Liver (tissue), 9 donors: Measurements from ENCODE around the gene BAIAP3. TPM values are rescaled to one million over a fixed set of nuclear protein-coding genes. Genes with fewer than 3 reads are reported as not detected.
A peak's percentile ranks its signal among the peaks of the same experiment; 100 is the strongest.

ENCODE experiments used
- DNase-seq: peaks from one replicate; pipeline ENCODE4 v3.0.0-alpha.2; 2017; ENCODE audit warnings: low spot score
- H3K27ac ChIP-seq, 2 donors: one replicate each; pipeline ENCODE4 v1.7.0; 2013; ENCODE audit warnings: inconsistent platforms in 2 of 2, low read length in 2 of 2, control low read depth in 1 of 2, low read depth in 1 of 2, mild to moderate bottlenecking in 1 of 2
- H3K27me3 ChIP-seq, 4 donors: one replicate each; pipeline versions ENCODE4 v1.6.1 to v1.7.0; 2013; ENCODE audit warnings: low read length in 3 of 4, inconsistent platforms in 1 of 4, mild to moderate bottlenecking in 1 of 4, moderate library complexity in 1 of 4; ENCODE audit not compliant: control insufficient read depth in 4 of 4, insufficient read depth in 4 of 4
- H3K36me3 ChIP-seq, 4 donors: one replicate each; pipeline versions ENCODE4 v1.6.1 to v1.7.0; 2013; ENCODE audit warnings: low read length in 3 of 4, mild to moderate bottlenecking in 3 of 4, low read depth in 1 of 4, moderate library complexity in 1 of 4; ENCODE audit not compliant: control insufficient read depth in 4 of 4, insufficient read depth in 3 of 4
- H3K4me1 ChIP-seq, 4 donors: one replicate each; pipeline versions ENCODE4 v1.6.1 to v1.7.0; 2013; ENCODE audit warnings: low read length in 3 of 4, mild to moderate bottlenecking in 3 of 4, moderate library complexity in 1 of 4; ENCODE audit not compliant: control insufficient read depth in 4 of 4, insufficient read depth in 4 of 4
- H3K4me3 ChIP-seq, 3 donors: one replicate each; pipeline versions ENCODE4 v1.6.1 to v1.7.0; 2013; ENCODE audit warnings: low read length in 3 of 3, control low read depth in 1 of 3, low read depth in 1 of 3, mild to moderate bottlenecking in 1 of 3
- H3K9ac ChIP-seq, 2 donors: one replicate each; pipeline ENCODE4 v1.7.0; 2013; ENCODE audit warnings: low read length in 2 of 2, mild to moderate bottlenecking in 2 of 2, moderate library complexity in 2 of 2, control low read depth in 1 of 2, low read depth in 1 of 2
- H3K9me3 ChIP-seq, 4 donors: one replicate each; pipeline versions ENCODE4 v1.6.1 to v1.7.0; 2013; ENCODE audit warnings: low read length in 3 of 4; ENCODE audit not compliant: control insufficient read depth in 4 of 4
- ATF3 ChIP-seq: IDR thresholded peaks from 2 replicates; pipeline ENCODE4 v1.6.1; 2016; ENCODE audit warnings: antibody characterized with exemption
- EGR1 ChIP-seq, 2 donors: IDR thresholded peaks; 2 replicates each; pipeline ENCODE4 v1.6.1; 2016 to 2018; ENCODE audit warnings: antibody characterized with exemption in 2 of 2, low read depth in 2 of 2
- FOXA1 ChIP-seq: IDR thresholded peaks from 2 replicates; pipeline ENCODE4 v1.6.1; 2016; ENCODE audit warnings: antibody characterized with exemption
- FOXA2 ChIP-seq: IDR thresholded peaks from 2 replicates; pipeline ENCODE4 v1.6.1; 2016; ENCODE audit warnings: antibody characterized with exemption
- HNF4A ChIP-seq, 2 donors: conservative IDR thresholded peaks; 2 replicates each; pipeline ENCODE4 v1.6.1; 2016; ENCODE audit warnings: antibody characterized with exemption in 2 of 2, mild to moderate bottlenecking in 2 of 2
- JUND ChIP-seq, 2 donors: IDR thresholded peaks; 2 replicates each; pipeline ENCODE4 v1.6.1; 2016; ENCODE audit warnings: antibody characterized with exemption in 2 of 2
- NR2F2 ChIP-seq: IDR thresholded peaks from 2 replicates; pipeline ENCODE4 v1.6.1; 2016; ENCODE audit warnings: antibody characterized with exemption
- RAD21 ChIP-seq, 2 donors: IDR thresholded peaks; 2 replicates each; pipeline ENCODE4 v1.6.1; 2016; ENCODE audit warnings: antibody characterized with exemption in 2 of 2, mild to moderate bottlenecking in 2 of 2
- RXRA ChIP-seq, 2 donors: IDR thresholded peaks; 2 replicates each; pipeline ENCODE4 v1.6.1; 2017 to 2018; ENCODE audit warnings: antibody characterized with exemption in 2 of 2, mild to moderate bottlenecking in 1 of 2
- TAF1 ChIP-seq: conservative IDR thresholded peaks from 2 replicates; pipeline ENCODE4 v1.6.1; 2016; ENCODE audit warnings: antibody characterized with exemption, mild to moderate bottlenecking
- YY1 ChIP-seq: IDR thresholded peaks from 2 replicates; pipeline ENCODE4 v1.6.1; 2016; ENCODE audit warnings: antibody characterized with exemption, mild to moderate bottlenecking
- ZBTB33 ChIP-seq: IDR thresholded peaks from 2 replicates; pipeline ENCODE4 v1.6.1; 2016; ENCODE audit warnings: antibody characterized with exemption
- WGBS: extraction: QIAGEN DNeasy Blood & Tissue Kit; methylation state at CpG from one replicate; pipeline ENCODE4 v1.1.7; 2013; 5-methylcytosine and 5-hydroxymethylcytosine counted together
- polyA plus RNA-seq, 2 donors: library from polyadenylated mRNA; stranded (reverse) in 1 of 2; unstranded in 1 of 2; fragments of 200-250 nt in 1 of 2; fragments of >200 nt in 1 of 2; fragmentation: Nextera tagmentation in 1 of 2; extraction: Ambion mirVana in 1 of 2; gene quantifications; one replicate each; pipeline versions ENCODE4 v1.2.1 to v1.2.3, GENCODE V29; 2013 to 2015
- total RNA-seq, 2 donors: library from RNA; depleted of rRNA; stranded (reverse); fragments of >200 nt; gene quantifications; one replicate each; pipeline ENCODE4 v1.2.3, GENCODE V29; 2014
- TF ChIP-seq, protein P1 (sequence below): IDR thresholded peaks from 2 replicates; pipeline ENCODE4 v1.6.1; 2016; ENCODE audit warnings: antibody characterized with exemption, mild to moderate bottlenecking
- donor health status: healthy.
- donor health status: healthy.
- donor health status: healthy.
- donor health status: healthy.
- donor health status: healthy.

BAIAP3 gene
- total RNA-seq (1 to 10 TPM; 2.3 to 2.8 TPM), polyA plus RNA-seq (1 to 10 TPM; 1.6 to 3.8 TPM)

- H3K27ac ChIP-seq, result peak within 1 kb of the TSS in 1 of 2 donors; percentile 25
- TF ChIP-seq FOXA1 (no peak), RAD21 (IDR thresholded peaks at IDR 0.05) (no peak)
- TF ChIP-seq, protein P1, sequence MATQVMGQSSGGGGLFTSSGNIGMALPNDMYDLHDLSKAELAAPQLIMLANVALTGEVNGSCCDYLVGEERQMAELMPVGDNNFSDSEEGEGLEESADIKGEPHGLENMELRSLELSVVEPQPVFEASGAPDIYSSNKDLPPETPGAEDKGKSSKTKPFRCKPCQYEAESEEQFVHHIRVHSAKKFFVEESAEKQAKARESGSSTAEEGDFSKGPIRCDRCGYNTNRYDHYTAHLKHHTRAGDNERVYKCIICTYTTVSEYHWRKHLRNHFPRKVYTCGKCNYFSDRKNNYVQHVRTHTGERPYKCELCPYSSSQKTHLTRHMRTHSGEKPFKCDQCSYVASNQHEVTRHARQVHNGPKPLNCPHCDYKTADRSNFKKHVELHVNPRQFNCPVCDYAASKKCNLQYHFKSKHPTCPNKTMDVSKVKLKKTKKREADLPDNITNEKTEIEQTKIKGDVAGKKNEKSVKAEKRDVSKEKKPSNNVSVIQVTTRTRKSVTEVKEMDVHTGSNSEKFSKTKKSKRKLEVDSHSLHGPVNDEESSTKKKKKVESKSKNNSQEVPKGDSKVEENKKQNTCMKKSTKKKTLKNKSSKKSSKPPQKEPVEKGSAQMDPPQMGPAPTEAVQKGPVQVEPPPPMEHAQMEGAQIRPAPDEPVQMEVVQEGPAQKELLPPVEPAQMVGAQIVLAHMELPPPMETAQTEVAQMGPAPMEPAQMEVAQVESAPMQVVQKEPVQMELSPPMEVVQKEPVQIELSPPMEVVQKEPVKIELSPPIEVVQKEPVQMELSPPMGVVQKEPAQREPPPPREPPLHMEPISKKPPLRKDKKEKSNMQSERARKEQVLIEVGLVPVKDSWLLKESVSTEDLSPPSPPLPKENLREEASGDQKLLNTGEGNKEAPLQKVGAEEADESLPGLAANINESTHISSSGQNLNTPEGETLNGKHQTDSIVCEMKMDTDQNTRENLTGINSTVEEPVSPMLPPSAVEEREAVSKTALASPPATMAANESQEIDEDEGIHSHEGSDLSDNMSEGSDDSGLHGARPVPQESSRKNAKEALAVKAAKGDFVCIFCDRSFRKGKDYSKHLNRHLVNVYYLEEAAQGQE, result no peak
- H3K9me3 ChIP-seq, result peaks cover 0 to 3% (median 0%) of the 10 kb centered on the region in 4 donors
- H3K27me3 ChIP-seq, result peaks cover 0 to 2% (median 0%) of the 10 kb centered on the region in 4 donors
- 6% methylated on average over 83 of the region's 83 CpGs for WGBS
- H3K36me3 ChIP-seq, result no peaks in the 10 kb centered on the region
- H3K9ac ChIP-seq, result no peak within 1 kb of the TSS
- peaks cover 6 to 15% (median 12%) of the 10 kb centered on the region in 4 donors for H3K4me1 ChIP-seq
- H3K4me3 ChIP-seq, result peak within 1 kb of the TSS in 1 of 3 donors; percentile 49
- no peak for DNase-seq
These were observed at the start of gene BAIAP3 for GRCh38 chr16:1333149-1333812. Gene BAIAP3 (plus strand): TSS chr16:1333645. CDS start chr16:1338550, 4,905 bp downstream.

- DNase-seq, result no peak
- H3K4me1 ChIP-seq, result peaks cover 0 to 2% (median 0%) of the 10 kb centered on the region in 4 donors
- H3K4me3 ChIP-seq, result no peak overlapping the region
- H3K27ac ChIP-seq, result no peak overlapping the region
- H3K27me3 ChIP-seq, result no peaks in the 10 kb centered on the region
- H3K9me3 ChIP-seq, result no peaks in the 10 kb centered on the region
- no peak for TF ChIP-seq HNF4A (conservative IDR thresholded peaks at IDR 0.05)
- no peaks in the 10 kb centered on the region for H3K36me3 ChIP-seq
- no peak overlapping the region for H3K9ac ChIP-seq
- WGBS, result 85% methylated on average over 16 of the region's 16 CpGs
These were observed 49.3 kb upstream of the BAIAP3 start for GRCh38 chr16:1283996-1284616.

DNA sequence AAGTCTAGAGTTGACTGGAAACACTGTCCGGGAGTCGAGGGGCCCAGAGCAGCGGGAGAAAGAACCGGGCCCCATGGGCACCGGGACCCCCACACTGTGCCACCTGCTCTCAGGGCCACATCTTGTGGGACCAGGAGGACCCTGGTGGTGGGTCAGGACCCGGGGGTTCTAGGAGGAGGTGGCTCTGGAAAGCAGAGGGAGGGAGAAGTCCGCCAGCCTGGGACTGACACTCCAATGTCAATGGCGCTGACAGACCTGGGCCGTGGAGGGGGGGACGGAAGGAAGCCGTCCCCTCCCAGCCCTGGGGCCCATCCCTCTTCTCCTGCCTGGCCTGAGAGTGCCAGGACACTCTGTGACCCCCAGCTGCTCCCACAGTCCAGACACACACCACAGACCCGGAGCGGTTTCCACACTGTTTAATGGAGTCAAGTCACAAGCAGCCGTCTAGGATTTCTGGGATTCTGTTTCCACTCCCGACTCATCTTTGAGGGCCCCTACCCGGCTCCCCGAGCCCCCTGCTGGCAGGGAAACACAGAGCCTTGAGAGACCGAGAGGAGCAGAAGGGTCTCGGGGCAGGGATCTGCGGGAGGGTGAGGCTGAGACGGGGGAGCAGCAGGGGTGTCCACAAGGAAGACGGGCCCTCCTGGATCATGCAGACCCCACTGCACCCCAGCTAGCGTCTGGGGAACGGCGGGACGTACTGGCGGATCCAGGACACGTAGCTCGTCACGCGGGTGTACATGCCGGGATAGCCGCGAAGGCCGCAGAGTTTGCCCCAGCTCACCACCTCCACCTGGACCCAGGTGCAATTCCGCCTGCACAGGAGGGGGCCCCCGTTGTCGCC is 47.6 kb upstream of the BAIAP3 start:
- TF ChIP-seq FOXA1, result no peak
- no peak for TF ChIP-seq JUND (IDR thresholded peaks at IDR 0.05)
- no peak for TF ChIP-seq NR2F2
- TF ChIP-seq RXRA (IDR thresholded peaks at IDR 0.05), result no peak
- TF ChIP-seq, protein P1, result no peak
- no peak for TF ChIP-seq ATF3
- TF ChIP-seq FOXA2, result no peak
- no peak for TF ChIP-seq TAF1
- TF ChIP-seq HNF4A (conservative IDR thresholded peaks at IDR 0.05), result no peak
- TF ChIP-seq YY1, result no peak
- TF ChIP-seq ZBTB33, result no peak
- no peak for TF ChIP-seq EGR1 (IDR thresholded peaks at IDR 0.05; ENCODE audit: low read depth in 2 of 2)
- no peak for DNase-seq
- Histone ChIP-seq H3K9me3 (no peaks in the 10 kb centered on the region), H3K36me3 (no peaks in the 10 kb centered on the region), H3K27ac (no peak overlapping the region), H3K27me3 (no peaks in the 10 kb centered on the region), H3K4me3 (no peak overlapping the region), H3K9ac (no peak overlapping the region), H3K4me1 (peaks cover 1 to 15% (median 10%) of the 10 kb centered on the region in 4 donors)
- 80% methylated on average over 38 of the region's 38 CpGs for WGBS
